GM21381 (cell line): ENCODE measurements around the gene TEX2.

Experiments used
- ATAC-seq: cut with Tn5 transposase; IDR thresholded peaks from one replicate; pipeline ENCODE4 v1.9.1; 2021; ENCODE audit warnings: mild to moderate bottlenecking, moderate library complexity; ENCODE audit not compliant: unreplicated experiment

Gene TEX2

DNA sequence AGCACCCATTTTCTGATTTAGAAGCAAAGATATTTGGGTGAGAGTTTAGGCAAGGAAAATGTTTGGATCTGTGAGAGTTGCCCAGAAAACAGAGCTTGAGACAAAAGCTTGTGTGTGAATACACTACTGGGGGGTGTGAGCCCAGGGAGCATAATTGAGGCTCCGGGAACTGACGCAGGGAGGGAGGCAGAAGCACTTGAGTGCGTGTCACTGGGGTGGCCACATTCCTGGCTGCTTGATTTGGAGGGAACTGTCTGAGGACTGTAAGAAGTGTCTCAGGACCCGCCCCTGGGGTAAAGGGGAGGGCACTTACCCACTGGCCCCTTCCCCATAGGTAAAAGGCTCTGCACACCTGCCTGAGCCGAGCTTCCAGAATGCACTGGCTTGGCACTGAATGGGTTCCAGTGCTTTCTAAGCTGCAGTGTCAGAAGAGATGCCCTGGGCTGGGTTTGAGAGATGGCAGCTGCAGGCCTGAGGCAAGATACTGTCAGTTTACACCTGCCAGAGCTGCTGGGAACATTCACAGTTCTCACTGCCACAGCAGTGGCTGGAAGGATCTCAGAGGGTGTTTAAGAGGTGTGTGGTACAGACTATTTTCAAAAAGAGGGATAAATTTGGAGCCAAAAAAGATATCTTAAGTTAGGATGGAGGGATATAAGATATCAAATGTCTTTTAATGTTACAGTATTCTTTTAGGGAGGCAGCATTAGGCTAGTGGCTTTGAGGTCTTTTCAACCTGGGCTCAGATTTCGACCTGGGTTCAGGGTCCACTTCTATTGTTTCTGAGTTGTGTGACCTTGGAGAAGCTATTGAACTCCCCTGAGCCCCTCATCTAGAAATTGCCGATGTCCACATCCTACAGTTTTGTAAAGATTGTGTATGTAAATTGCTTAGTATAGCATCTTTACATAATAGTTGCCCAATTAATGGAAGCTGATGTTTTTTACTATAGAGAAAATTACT is 6.9 kb upstream of the TEX2 start:
- no peak for ATAC-seq

DNA sequence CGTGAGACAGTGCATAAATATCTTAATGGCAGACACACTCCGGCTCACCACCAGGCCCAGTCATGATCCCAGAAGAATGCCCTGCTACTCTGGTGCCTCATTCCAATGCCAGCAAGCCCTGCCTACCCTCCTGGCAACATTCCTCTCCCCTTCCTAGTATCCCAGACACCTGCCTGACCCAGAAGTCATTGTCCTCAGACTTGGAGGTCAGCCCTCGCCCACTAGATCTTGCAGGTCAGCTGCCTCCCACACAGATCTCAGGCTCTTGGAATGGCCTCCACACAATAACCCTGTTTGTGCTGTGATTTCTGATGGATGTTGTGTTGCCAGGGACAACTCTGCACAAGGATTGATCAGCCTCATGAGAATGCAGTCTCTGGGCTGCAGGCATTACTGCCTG is 1.8 kb upstream of the TEX2 start:
- ATAC-seq = no peak

DNA sequence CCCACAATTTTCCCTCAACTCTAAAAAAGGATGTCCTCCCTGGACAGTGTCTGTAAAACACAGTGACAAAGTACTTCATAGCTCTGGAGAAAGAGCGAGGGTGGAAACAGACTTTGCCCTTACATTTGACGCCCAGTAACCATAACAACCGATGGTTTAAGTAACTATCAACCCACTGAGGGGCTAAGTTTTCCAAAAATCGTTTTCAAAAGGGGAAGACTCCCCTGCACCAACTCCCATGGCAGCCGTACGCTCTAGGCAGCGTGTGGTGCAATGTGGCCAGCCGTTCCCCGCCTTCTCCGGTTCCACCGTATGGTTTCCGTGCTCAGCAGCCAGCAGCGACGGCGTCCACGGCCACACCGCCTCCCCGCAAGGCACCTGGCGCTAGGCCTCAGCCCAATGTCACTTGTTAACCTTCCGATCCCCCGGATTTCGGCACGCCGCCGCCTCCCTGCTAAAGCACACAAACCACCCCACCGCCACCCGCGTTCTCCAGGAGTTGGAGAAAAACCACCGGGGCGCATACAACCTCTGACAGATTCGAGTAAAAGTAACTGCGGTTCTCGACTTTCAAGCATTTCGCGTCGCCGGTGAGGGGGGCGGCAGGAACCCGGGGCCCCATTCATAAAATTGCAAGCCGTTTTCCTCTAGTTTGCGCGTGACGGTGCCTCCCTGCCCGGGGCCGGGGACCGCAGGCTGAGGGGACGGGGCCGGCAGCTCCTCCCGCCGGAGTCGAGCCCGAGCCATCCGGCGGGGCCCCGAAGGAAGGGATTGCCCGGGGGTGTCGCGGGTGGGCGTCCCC is 661 bp downstream of the TEX2 start:
- peak; percentile 30 for ATAC-seq

DNA sequence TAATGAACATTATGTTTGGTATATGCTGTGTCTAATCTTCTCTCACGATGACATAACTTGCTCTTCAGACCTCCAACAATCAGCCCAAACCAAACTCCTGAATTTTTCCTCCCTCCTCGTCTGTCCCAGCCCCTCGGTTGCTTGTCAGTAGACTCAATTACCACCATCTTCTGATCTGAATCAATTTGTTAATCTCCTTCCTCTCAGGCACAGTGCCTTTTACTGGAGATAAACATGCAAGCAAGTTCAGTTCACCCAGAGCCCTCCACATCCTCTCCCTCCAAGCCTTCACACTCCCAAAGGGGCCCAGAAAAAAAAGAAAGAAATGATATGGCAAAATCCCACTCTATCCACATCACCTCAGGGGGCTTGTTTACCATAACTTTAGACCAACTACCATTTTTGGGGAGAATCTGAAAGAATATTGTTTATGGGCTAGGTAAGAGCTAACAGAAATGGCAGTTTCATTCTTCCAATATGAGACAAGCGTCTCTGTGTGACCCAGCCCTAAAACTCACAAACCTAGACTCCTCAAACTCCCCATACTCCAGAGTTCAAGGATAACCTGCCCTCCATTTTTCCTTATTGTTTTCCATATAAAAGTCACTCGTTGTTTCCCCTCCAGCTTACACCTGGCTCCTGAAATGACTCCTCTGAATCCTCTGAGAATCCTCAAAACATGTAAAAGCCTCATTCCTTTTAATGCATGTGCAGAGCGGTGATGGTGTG is 1.5 kb downstream of the TEX2 start:
- ATAC-seq = no peak

DNA sequence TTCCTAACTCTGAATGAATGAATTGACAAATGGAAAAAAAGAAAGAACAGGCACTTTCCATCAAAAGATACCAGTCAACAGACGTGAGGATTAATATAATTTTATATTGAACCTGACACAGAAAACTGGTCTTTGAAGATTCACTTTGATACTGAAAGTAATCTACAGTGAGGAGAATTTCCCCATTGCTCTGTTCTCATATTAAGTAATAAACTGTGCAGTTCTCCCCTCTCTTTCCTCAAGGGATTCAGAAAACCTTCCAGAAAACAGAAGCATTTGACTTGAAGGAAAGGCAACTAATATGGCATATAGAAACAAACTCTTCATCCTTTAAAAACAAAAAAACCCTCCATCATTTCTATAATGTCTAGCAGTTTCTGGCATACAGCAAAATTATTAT is 2.2 kb downstream of the TEX2 start:
- ATAC-seq = no peak

DNA sequence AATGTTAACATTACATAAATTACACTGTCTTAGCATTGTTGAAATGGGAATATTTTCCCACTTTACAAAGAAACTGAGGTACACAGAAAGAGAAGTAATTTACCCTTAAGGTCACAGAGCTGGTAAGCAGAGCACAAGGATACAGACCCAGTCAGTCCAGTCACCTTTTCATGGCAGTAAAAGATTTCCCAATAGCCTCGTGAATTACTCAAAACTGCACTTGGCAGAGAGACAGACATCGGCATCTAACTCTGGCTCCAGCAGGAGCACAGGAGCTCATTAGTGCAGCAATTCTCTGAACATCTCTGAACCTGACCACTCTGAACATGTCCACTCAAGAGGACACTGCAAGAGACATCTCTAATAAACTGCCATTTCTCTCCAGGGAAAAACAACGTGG is 3.1 kb downstream of the TEX2 start:
- ATAC-seq = no peak

DNA sequence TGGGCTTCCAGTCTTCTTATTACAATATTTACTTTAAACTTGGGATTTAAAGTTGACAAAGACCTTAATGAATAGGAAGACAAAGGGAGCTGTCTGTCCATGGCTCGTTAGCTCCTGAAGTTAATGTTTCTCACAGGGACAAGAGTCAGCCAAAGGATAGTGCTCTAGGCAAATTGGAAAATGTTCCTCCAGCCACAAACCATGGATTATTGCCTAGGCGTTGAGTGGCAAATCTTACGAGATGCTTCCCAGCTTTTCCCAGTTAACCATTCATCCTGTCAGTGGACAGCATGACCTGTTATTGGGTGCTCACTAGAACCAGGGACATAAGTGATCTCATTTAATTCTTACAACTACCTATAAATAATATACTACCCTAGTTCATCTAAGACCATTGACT is 3.6 kb downstream of the TEX2 start:
- no peak for ATAC-seq

DNA sequence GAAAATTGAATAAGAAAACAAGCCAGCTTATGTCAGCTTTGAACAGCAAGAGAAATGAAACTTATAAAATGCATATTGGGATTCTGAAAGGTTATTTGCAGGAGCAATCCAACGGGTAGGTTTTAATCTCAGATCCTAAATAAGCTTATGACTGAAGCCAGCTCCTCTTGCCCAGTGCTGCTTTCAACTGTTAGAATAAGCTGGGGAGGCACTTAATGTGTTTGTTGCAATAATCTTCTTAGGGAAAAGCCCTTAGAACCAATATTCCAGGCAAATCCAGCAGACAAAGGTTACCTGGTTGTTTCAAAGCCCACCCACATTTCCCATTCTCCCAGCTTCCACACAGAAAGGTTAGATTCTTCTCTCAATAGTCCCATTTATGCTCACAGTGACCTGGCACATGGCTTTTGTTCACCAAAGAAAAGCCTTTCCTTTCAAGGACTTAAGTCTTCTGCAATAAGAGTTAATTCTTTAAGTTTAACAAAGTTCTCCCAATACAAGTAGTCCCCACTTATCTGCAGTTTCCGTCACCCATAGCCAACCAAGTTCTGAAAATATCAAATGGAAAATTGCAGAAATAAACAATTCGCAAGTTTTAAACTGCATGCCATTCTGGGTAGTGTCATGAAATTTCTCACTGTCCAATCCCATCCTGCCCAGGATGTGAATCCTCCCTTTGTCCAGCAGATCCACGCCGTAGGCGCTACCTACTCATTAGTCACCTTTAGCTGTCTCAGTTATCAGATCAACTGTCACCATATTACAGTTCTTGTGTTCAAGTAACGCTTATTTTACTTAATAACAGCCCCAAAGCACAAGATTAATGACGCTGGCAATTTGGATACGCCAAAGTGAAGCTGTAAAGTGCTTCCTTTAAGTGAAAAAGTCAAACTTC is 5.9 kb downstream of the TEX2 start:
- no peak for ATAC-seq

DNA sequence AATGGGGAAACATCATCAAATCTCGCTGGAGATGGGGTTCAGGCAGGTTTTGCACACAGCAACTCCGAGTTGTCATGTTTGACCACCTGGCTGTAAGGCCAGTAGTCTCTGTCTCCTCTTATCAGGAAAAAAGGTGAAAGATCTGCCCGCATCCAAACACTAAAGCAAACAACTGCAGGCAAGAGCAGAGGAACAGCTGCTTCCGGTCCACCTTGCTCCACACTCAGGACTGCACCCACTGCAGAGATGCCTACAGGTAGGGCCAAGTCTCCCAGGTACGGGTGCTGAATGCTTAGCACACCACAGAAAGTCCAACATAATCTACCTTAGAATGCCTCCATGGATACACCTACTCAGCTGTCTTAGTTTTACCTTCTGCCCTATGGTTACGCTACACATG is 7.3 kb downstream of the TEX2 start:
- ATAC-seq = no peak

DNA sequence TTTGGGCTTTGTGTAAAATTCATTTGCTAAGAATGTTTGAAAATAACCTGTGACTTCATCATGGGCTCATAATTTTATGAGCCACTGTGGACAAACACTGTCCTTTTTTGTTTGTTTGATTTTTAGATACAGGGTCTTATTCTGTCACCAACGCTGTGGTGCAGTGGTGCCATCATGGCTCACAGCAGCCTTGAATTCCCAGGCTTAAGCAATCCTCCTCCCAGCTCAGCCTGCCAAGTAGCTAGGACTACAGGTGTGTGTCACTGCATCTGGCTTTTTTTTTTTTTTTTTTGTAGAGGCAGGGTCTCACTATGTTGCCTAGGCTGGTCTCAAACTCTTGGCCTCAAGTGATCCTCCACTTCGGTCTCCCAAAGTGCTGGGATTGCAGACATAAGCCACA is 8.3 kb downstream of the TEX2 start:
- ATAC-seq = no peak

DNA sequence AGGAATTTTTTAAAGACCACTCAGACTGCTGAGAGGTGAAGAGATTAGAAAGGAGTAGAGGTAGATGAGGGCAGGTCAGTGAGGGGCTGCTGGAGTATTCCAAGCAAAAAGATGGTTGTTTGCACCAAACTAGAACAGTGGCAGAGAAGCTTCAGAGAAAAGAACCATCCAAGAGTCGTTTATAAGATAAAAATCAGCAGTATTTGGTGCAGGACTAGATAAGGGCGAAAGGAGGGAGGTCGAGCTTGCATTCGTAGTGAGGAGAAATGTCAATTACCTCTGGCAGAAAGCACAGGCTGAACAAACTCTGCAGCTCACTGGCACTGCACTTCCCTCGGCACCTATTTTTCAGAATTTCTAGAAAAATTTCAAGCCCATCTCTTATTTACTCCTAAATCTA is 9.6 kb downstream of the TEX2 start:
- ATAC-seq = no peak

DNA sequence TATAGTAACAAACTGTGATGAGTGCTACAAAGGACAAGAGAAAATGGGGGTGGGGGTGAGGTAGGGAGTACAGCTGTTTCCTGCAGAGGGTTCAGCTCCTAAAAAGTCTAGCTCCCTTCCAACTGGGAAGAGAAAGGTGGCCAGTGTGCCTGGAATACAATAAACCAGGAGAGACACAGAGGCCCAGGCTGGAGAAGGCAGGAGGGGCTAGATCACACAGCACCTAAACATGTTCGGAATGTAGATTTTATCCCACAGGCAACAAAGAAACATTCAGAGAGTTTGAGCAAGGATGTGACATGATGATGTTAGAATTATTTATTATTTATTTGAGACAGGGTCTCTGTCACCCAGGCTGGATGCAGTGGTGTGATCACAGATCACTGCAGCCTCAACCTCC is 10.2 kb downstream of the TEX2 start:
- ATAC-seq = no peak

DNA sequence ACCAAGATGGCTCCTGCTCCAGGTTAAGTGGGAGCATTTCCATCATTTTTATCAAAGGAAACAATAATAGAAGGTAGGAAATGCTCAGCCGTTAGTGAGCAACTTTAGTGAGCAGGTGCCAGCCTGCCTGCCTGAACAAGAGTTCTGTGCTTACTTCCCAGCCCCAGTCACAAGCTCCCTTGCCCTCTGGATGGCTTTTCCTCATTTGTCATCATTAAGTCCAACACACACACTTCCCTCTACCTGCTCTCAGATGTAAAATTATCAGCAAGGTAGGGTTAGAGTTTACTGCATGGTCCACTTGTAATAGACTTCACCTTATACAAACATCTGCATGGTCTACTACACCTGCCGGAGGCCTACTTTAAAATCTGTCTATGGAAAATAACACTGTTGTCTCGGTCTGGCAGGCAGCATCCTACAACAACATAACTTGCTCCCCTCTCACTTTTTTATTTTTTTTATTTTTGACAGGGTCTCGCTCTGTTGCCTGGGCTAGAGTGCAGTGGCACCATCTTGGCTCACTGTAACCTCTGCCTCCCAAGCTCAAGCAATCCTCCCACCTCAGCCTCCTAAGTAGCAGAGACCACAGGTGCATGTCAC is 12.7 kb downstream of the TEX2 start:
- ATAC-seq = no peak

DNA sequence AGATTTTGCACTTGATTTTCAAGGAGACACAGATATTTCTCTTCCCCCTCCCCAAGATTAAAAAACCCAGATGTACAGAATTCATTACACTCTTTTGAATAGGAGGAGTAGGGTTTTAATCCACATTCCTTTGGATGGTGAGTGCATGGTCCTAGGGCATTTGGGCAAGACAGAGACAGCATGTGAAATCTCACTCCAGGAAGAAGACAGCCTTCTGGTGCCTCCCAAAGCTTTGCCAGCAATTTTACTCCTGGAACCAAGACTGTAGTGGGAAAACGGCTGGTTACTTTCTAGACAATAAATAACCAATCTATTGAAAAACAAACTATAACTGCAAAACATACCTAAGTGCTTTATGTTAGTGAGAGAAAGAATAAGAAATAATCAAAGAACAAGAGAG is 15.2 kb downstream of the TEX2 start:
- no peak for ATAC-seq

DNA sequence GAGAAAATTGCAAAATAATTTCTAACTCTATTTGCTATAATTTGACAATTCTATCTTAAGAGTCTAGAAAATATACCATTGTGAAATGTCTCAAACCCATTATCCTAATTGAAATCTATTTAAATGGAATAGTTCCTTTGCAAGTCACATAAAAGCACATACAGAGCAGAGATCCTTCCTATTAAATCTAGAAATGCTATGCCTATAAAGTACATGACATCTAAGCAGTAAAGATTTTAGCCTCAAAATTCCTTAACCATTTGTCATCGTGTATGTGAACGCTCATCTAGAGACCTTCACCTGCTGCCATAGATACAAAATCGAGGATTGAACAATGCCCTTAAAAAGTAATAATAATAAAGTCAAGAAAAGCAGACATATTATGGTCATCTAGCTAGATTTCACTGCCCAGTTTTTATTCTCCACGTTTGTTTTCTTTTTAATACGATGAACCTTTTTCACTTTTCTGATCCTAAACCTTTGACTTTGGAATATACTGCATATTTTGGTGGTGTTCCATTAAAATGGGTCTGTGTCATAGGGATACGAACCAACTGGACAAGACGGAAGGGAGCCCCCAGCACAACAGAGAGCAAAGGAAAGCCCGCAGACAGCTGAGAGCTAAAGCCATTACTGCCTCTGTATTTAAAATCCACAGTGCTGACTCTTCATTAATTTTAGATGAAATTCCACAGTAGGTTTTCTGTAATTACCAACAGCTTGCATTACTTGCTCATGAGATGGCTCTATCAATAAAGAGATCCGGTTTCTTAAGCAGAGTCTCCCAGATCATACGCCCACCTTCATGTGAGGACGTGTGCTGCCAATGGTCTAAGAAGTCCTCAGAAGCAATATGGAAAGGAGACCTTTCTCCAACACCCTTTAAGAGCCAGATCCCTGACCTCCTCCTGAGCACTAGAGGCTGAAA is 17.6 kb downstream of the TEX2 start:
- ATAC-seq = no peak

DNA sequence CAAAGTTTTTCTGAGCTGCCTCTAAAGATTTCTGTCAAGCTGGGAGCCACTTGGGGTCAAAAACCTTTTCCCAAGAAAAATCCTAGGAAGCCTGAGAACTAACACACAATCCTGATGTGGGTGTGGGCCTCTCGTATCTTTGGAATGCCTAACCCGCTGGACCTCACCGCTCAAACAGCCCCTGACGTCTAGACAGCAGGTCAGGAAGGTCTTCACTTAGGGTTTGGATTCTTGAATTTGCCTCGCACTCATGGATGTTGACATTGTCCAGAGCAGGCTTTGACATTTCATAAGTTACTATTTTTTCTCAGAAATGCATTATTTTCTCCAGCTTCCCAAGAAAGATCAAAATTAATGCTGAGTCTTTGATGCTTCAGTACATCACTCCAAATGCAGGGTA is 18.9 kb downstream of the TEX2 start:
- no peak for ATAC-seq

DNA sequence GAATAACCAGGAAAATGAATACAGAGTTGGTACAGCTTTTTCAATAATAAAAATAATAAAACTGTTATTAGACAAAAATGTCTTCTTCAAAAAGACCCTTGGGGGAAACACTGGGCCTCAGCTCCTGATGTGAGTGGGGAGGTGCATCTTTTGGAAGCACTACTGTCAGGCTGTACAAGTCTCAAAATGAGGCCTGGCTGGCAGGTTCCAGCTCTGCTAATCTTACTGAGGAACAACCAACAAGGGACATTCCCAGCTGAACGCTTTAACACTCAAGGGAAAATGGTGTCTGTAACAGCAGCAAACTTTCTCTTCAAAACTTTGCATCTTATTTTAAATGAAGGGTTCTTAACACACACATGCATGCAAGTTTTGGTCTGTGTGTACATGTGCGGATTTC is 19.7 kb downstream of the TEX2 start:
- no peak for ATAC-seq

DNA sequence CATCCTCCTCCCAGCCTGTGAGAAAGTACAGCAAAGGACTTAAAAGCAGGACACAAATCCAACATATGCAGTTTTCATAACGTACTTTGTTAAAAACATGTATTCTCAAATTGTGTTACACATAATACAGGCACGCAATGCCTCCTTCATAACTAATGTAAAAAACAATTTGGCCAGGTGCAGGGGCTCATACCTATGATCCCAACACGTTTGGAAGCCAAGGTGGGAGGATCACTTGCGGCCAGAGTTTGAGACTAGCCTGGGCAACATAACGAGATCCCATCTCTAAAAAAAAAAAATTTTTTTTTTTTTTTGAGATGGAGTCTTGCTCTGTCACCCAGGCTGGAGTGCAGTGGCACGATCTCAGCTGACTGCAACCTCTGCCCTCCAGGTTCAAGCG is 20.4 kb downstream of the TEX2 start:
- no peak for ATAC-seq

DNA sequence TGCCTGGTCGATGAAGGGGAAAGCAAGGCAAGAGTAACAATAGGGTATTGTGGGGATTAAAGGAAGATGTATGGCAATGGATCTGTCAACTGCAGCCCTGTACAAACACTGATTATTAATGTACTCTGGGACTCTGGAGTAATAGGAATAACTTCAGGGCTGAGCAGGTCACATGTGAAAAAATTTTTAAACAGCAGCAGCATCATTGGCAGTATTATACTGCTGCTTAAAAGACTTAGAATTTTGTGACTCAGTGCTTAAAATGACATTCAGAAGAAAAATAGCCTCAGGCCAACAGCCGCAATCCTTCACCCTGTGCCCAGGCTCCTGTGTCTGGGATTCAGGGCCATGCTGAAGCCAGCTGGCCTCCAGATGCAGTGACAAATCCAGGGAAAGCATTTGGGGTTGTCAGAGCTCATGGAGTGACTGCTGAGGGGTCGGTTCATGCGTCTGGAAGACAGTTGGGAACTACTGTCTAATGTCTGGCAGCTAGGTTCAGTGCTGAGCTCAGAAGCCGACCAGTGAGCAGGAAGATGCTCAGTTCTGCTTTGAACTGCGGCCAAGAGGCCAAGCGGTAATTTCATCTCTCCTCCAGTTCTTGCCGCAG is 22.2 kb downstream of the TEX2 start:
- ATAC-seq = no peak
